ENCODE measurements around the gene TTC19. TPM values are rescaled to one million over a fixed set of nuclear protein-coding genes. Genes with fewer than 3 reads are reported as not detected.

The TTC19 gene
- total RNA-seq, 1 donor from 2014 or later, result 21.9 TPM

GRCh38 chr17:16007439-16007838 lies 7.8 kb downstream of the TTC19 start:
- no peaks in the 10 kb centered on the region for H3K9me3 Mint-ChIP-seq (ENCODE audit: unreplicated experiment)
- Histone ChIP-seq H3K27ac (ENCODE audit: low read depth, low read length) (no peak overlapping the region), H4K20me1 (ENCODE audit: insufficient read depth, low read length) (peaks cover 13% of the 10 kb centered on the region), H3K9ac (ENCODE audit: low read length) (no peak overlapping the region), H2AFZ (ENCODE audit: low read depth, low read length) (no peak overlapping the region), H3K4me2 (ENCODE audit: low read length) (no peak overlapping the region), H3K36me3 (ENCODE audit: insufficient read depth, low read length) (peaks cover 72% of the 10 kb centered on the region), H3K9me3 (ENCODE audit: insufficient read depth, low read depth, low read length) (no peaks in the 10 kb centered on the region), H3K27me3 (ENCODE audit: insufficient read depth, low read length) (no peaks in the 10 kb centered on the region), H3K79me2 (ENCODE audit: insufficient read depth, low read length) (peaks cover 55% of the 10 kb centered on the region), H3K4me3 (ENCODE audit: insufficient read depth, low read depth, low read length) (no peak overlapping the region), H3K4me1 (ENCODE audit: insufficient read depth, low read length) (no peaks in the 10 kb centered on the region)
- TF ChIP-seq EZH2 (IDR thresholded peaks at IDR 0.05; ENCODE audit: insufficient read depth, low read length) (no peak), CTCF (IDR thresholded peaks at IDR 0.05; ENCODE audit: insufficient read depth, low read depth, low read length) (no peak)
- FAIRE-seq (no peak), DNase-seq (ENCODE audit: low read depth) (no peak)
- peaks cover 26% of the 10 kb centered on the region for H3K36me3 Mint-ChIP-seq (ENCODE audit: low read depth, unreplicated experiment)
- no peaks in the 10 kb centered on the region for H3K4me1 Mint-ChIP-seq (ENCODE audit: low read depth, unreplicated experiment)
- no peak overlapping the region for H3K4me3 Mint-ChIP-seq (ENCODE audit: unreplicated experiment)
- no peaks in the 10 kb centered on the region for H3K27me3 Mint-ChIP-seq (ENCODE audit: low read depth, unreplicated experiment)
- no peak overlapping the region for H3K27ac Mint-ChIP-seq (ENCODE audit: unreplicated experiment)

- H3K27me3 ChIP-seq (ENCODE audit: insufficient read depth, low read length), result no peaks in the 10 kb centered on the region
- FAIRE-seq, result peak; percentile 88
- no peaks in the 10 kb centered on the region for H3K9me3 ChIP-seq (ENCODE audit: insufficient read depth, low read depth, low read length)
- H3K4me3 ChIP-seq (ENCODE audit: insufficient read depth, low read depth, low read length), result no peak overlapping the region
- peak overlapping the region; percentile 59 for H3K27ac ChIP-seq (ENCODE audit: low read depth, low read length)
- peak overlapping the region; percentile 24 for H3K9ac ChIP-seq (ENCODE audit: low read length)
- no peak overlapping the region for H2AFZ ChIP-seq (ENCODE audit: low read depth, low read length)
- no peaks in the 10 kb centered on the region for H3K27me3 Mint-ChIP-seq (ENCODE audit: low read depth, unreplicated experiment)
- peak overlapping the region; percentile 51 for H3K4me2 ChIP-seq (ENCODE audit: low read length)
- peaks cover under 1% of the 10 kb centered on the region for H4K20me1 ChIP-seq (ENCODE audit: insufficient read depth, low read length)
- H3K36me3 ChIP-seq (ENCODE audit: insufficient read depth, low read length), result peaks cover 31% of the 10 kb centered on the region
- peaks cover 4% of the 10 kb centered on the region for H3K36me3 Mint-ChIP-seq (ENCODE audit: low read depth, unreplicated experiment)
- no peak overlapping the region for H3K4me3 Mint-ChIP-seq (ENCODE audit: unreplicated experiment)
- DNase-seq (ENCODE audit: low read depth), result peak; percentile 81
- H3K4me1 Mint-ChIP-seq (ENCODE audit: low read depth, unreplicated experiment), result peaks cover 3% of the 10 kb centered on the region
- H3K4me1 ChIP-seq (ENCODE audit: insufficient read depth, low read length), result peaks cover 12% of the 10 kb centered on the region
- H3K79me2 ChIP-seq (ENCODE audit: insufficient read depth, low read length), result peaks cover 65% of the 10 kb centered on the region
- peak overlapping the region; percentile 44 for H3K27ac Mint-ChIP-seq (ENCODE audit: unreplicated experiment)
- TF ChIP-seq EZH2 (IDR thresholded peaks at IDR 0.05; ENCODE audit: insufficient read depth, low read length), result no peak
- TF ChIP-seq CTCF (IDR thresholded peaks at IDR 0.05; ENCODE audit: insufficient read depth, low read depth, low read length), result peak; percentile 83
- H3K9me3 Mint-ChIP-seq (ENCODE audit: unreplicated experiment), result no peaks in the 10 kb centered on the region
Observed at GRCh38 chr17:16013943-16014407, 14.4 kb downstream of the TTC19 start.

- DNase-seq (ENCODE audit: low read depth), result no peak
- no peak overlapping the region for H3K9ac ChIP-seq (ENCODE audit: low read length)
- no peak for FAIRE-seq
- Mint-ChIP-seq H3K27ac (ENCODE audit: unreplicated experiment) (no peak overlapping the region), H3K36me3 (ENCODE audit: low read depth, unreplicated experiment) (peaks cover 16% of the 10 kb centered on the region), H3K4me1 (ENCODE audit: low read depth, unreplicated experiment) (peaks cover 5% of the 10 kb centered on the region), H3K4me3 (ENCODE audit: unreplicated experiment) (no peak overlapping the region), H3K9me3 (ENCODE audit: unreplicated experiment) (no peaks in the 10 kb centered on the region), H3K27me3 (ENCODE audit: low read depth, unreplicated experiment) (no peaks in the 10 kb centered on the region)
- H4K20me1 ChIP-seq (ENCODE audit: insufficient read depth, low read length), result peaks cover 19% of the 10 kb centered on the region
- H3K4me2 ChIP-seq (ENCODE audit: low read length), result no peak overlapping the region
- no peaks in the 10 kb centered on the region for H3K9me3 ChIP-seq (ENCODE audit: insufficient read depth, low read depth, low read length)
- no peaks in the 10 kb centered on the region for H3K27me3 ChIP-seq (ENCODE audit: insufficient read depth, low read length)
- TF ChIP-seq EZH2 (IDR thresholded peaks at IDR 0.05; ENCODE audit: insufficient read depth, low read length) (no peak), CTCF (IDR thresholded peaks at IDR 0.05; ENCODE audit: insufficient read depth, low read depth, low read length) (no peak)
- no peak overlapping the region for H2AFZ ChIP-seq (ENCODE audit: low read depth, low read length)
- peaks cover 2% of the 10 kb centered on the region for H3K4me1 ChIP-seq (ENCODE audit: insufficient read depth, low read length)
- no peak overlapping the region for H3K27ac ChIP-seq (ENCODE audit: low read depth, low read length)
- peaks cover 39% of the 10 kb centered on the region for H3K36me3 ChIP-seq (ENCODE audit: insufficient read depth, low read length)
- no peak overlapping the region for H3K4me3 ChIP-seq (ENCODE audit: insufficient read depth, low read depth, low read length)
- peaks cover 88% of the 10 kb centered on the region for H3K79me2 ChIP-seq (ENCODE audit: insufficient read depth, low read length)
Observed at GRCh38 chr17:16019347-16019746, 19.7 kb downstream of the TTC19 start.
